Cardiac fibroblast (primary cell): ENCODE measurements around the gene FAM131C.

ENCODE experiments used
- DNase-seq, 2 donors: peaks; one replicate each; pipeline versions ENCODE4 v3.0.0 to v3.0.0-alpha.2; 2010; ENCODE audit warnings: low read depth in 2 of 2
- H3K4me3 ChIP-seq, 2 donors: replicated peaks in 1 of 2; 1 replicate in 1 of 2; 2 replicates in 1 of 2; pipeline ENCODE4 v1.5.1; 2011; ENCODE audit warnings: low read depth in 2 of 2, low read length in 2 of 2, mild to moderate bottlenecking in 2 of 2, moderate library complexity in 1 of 2
- TF ChIP-seq, protein P1 (sequence below): IDR thresholded peaks from one replicate; pipeline ENCODE4 v1.5.1; 2011; ENCODE audit warnings: low read depth, mild to moderate bottlenecking, low read length, inconsistent platforms

FAM131C gene

DNA sequence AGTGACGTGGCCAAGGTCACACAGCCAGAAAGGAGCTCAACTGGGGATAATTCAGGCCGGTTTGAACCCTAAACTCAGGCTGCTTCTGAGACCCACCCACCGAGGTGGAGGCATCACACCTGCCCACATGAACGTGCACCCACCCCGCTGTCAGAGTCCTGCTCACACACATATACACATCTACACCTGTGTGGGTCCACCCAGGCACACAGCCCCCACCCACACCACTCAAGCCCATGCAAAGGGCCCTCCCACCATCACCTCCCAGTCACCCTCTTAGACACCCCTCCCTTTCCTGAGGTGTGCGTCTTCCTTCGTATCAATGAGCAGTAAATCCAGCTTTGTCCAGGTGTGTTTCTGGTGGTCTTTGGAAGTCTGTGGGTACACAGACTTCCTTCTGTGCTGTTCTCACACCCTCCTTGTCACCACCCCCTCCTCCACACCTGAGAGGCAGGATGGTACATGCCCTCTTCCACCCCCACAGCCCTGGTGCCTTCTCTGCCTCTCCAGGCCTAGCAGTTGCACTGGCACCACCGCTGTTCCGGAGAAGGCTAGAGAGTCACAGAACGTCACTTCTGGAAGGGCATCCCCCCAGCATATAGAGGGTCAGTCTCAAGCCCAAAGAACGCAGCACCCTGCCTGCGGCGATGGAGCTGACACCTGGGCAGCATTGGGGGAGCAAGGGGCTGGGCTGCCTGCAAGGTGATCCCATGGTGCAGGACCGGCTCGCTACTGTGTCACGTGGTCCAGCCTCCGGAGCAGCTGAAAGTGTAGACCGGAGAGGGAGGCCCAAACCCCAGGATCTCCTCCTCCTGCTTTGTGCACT lies 18.9 kb upstream of the FAM131C start:
- TF ChIP-seq, protein P1, sequence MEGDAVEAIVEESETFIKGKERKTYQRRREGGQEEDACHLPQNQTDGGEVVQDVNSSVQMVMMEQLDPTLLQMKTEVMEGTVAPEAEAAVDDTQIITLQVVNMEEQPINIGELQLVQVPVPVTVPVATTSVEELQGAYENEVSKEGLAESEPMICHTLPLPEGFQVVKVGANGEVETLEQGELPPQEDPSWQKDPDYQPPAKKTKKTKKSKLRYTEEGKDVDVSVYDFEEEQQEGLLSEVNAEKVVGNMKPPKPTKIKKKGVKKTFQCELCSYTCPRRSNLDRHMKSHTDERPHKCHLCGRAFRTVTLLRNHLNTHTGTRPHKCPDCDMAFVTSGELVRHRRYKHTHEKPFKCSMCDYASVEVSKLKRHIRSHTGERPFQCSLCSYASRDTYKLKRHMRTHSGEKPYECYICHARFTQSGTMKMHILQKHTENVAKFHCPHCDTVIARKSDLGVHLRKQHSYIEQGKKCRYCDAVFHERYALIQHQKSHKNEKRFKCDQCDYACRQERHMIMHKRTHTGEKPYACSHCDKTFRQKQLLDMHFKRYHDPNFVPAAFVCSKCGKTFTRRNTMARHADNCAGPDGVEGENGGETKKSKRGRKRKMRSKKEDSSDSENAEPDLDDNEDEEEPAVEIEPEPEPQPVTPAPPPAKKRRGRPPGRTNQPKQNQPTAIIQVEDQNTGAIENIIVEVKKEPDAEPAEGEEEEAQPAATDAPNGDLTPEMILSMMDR: no peak
- no peak overlapping the region for H3K4me3 ChIP-seq
- DNase-seq: no peak

DNA sequence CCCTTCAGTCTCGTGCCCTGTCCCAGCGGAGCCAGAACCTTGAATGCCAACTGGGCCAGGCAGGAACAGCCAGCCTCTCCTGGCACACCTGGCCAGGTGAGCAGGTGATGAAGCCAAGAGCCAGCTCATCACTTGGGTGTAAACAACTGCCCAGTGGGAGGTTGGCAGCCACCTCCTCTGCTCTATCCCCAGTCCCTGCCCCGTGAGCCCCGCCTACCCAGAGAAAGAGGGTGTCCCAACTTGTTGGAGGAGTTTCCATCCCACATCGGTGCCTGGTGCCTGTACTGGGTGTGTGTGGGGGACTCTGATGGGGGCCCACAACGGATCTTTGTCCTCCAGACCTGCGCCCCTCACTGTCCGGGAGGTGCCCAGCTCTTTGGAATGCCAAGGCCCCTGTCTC lies 17.8 kb upstream of the FAM131C start:
- TF ChIP-seq, protein P1: no peak
- no peak overlapping the region for H3K4me3 ChIP-seq
- DNase-seq: no peak

DNA sequence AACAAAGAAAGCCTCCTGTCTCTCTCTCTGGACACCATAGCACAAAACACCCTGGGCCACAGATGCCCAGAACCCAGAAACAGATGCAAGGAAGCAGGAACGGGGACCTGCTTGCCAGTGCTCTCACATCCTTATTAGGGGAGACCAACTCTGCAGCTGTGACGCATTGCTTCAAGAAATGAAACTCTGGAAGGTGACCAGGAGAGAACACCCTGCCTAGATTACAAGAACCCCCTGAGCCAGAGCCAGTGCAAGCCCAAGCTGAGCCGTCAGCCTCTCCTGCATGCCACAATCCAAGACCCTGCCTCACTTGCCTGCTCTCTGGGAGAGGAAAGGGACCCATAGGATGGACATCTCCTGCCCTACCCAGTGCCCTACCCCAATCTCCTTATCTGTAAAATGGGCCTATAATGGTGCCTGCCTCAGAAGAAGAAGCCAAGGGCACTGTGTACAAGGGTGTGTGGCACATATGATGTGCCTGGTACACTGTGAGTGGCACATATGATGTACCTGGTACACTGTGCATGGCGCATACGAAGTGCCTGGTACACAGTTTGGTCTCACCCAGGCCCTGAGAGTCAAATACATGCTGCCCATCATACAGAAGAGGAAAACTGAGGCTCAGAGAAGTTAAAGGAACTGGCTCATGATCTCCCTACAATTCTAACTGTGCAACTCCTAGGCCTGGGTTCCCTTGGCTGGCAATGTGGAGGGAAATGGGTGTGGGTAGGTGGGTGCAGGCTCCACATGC lies 16.8 kb upstream of the FAM131C start:
- no peak overlapping the region for H3K4me3 ChIP-seq
- no peak for DNase-seq
- TF ChIP-seq, protein P1: no peak

DNA sequence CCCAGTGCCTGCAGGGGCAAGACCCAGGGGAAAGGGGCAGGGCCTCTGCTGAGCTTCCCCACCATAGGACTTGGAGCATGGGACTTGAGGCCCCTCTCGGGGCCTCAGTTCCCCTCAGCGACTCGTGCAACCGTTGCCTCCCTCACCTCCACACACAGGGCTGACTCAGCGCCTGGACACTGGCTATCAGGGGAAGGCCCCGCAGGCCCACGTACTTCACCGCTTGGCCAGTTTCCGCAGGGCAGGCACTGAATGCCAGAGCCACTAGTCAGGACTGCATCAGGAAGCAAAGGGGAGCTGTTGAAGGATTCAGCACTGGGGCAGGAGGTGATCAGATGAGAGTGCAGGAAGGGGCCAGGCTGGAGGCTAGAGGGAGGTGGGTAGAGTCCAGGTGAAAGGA lies 15.5 kb upstream of the FAM131C start:
- peak; percentile 87 to 89 for DNase-seq

DNA sequence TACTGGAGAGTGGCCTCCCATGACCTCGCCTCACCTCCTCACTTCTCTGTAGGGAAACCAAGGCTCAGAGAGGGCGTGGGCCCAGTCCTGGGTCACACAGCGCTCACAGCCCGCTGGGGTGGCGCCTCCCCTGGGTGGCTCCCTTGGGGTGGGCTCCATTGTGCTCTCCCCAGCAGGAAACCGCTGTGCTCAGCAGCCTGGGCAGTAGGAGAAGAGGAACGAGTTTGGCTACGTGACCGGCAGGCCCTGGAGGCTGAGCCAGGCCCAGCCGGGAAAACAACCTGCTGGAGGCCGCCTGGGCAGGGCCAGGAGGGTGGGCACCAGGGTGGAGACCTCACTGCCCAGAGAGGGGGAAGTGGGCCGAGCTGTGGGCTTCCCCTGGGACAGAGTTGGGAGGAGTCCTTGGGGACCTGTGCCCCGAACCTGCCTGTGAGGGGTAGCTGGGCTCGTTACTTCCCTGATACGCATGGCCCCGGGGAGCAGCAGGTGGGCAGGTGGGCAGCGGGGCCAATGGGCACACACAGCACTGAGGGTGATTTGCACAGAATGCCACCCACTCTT lies 15.0 kb upstream of the FAM131C start:
- no peak for DNase-seq
- TF ChIP-seq, protein P1: no peak
- no peak overlapping the region for H3K4me3 ChIP-seq

More for the DNA sequence above, 15.5 kb upstream of the FAM131C start:
- H3K4me3 ChIP-seq: no peak overlapping the region
- TF ChIP-seq, protein P1: no peak

DNA sequence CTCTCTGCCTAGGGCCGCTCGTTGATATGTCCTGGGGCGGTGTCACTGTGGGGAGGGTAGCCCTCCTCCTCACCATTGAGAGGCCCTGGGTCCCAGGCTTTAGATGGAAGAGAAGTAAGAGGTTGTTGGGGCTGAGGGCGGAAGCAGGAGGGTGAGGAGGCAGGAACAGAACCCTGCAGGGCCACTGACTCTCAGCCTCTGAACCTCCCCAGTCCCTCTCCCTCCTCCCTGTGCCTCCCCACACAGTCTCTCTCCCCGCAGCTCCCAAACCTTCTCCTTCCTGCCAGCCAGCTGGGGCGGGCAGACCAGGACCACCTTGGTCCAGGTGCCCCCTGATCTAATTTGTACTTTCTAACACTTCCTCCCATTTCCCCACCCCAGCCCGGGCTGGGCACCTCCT lies 14.3 kb upstream of the FAM131C start:
- no peak for DNase-seq
- no peak overlapping the region for H3K4me3 ChIP-seq
- TF ChIP-seq, protein P1: no peak
